Keratinocyte (primary cell): Measurements from ENCODE around the gene RPRD1B. TPM values are rescaled to one million over a fixed set of nuclear protein-coding genes. Genes with fewer than 3 reads are reported as not detected.

ENCODE experiments used
- DNase-seq: peaks from one replicate; pipeline ENCODE4 v3.0.0-alpha.2; 2011; ENCODE audit warnings: low read depth, missing footprints, low spot score
- FAIRE-seq: peaks from 2 replicates; lab custom pipeline; 2011; peaks lifted over from hg19 to GRCh38; lab: Jason Lieb, UNC
- H2AFZ ChIP-seq: 2 replicates; pipeline ENCODE4 v1.6.0; 2012; ENCODE audit warnings: low read length, control low read depth, inconsistent platforms; ENCODE audit not compliant: control insufficient read depth
- H3K27ac ChIP-seq: 2 replicates; pipeline ENCODE4 v1.5.1; 2011; ENCODE audit warnings: low read length; ENCODE audit not compliant: control insufficient read depth, insufficient read depth
- H3K27me3 ChIP-seq: 3 replicates; pipeline ENCODE4 v1.6.0; 2011; ENCODE audit warnings: low read length; ENCODE audit not compliant: control insufficient read depth, insufficient read depth; ENCODE audit errors: extremely low read depth
- H3K36me3 ChIP-seq, 2 experiments: 2 replicates in 1 of 2; 3 replicates in 1 of 2; pipeline ENCODE4 v1.5.1; 2011; ENCODE audit warnings: low read length in 2 of 2, mild to moderate bottlenecking in 1 of 2; ENCODE audit not compliant: control insufficient read depth in 2 of 2, insufficient read depth in 2 of 2; ENCODE audit errors: extremely low read depth in 1 of 2
- H3K4me1 ChIP-seq: 3 replicates; pipeline ENCODE4 v1.5.1; 2011; ENCODE audit warnings: low read length; ENCODE audit not compliant: control insufficient read depth, insufficient read depth; ENCODE audit errors: extremely low read depth
- H3K4me2 ChIP-seq: 3 replicates; pipeline ENCODE4 v1.6.0; 2011; ENCODE audit warnings: low read depth, low read length; ENCODE audit not compliant: control insufficient read depth, insufficient read depth; ENCODE audit errors: extremely low read depth
- H3K4me3 ChIP-seq, 3 experiments: fragments of 200-600 bp in 1 of 3; sonication (generic) in 1 of 3; 2 replicates in 2 of 3; 3 replicates in 1 of 3; pipeline ENCODE4 v1.5.1; 2011 to 2016; ENCODE audit warnings: low read length in 3 of 3, mild to moderate bottlenecking in 3 of 3, control low read depth in 2 of 3, inconsistent platforms in 1 of 3, low read depth in 1 of 3, mixed read lengths in 1 of 3, mixed run types in 1 of 3, moderate library complexity in 1 of 3; ENCODE audit not compliant: control insufficient read depth in 2 of 3, insufficient read depth in 2 of 3; ENCODE audit errors: extremely low read depth in 1 of 3
- H3K79me2 ChIP-seq: 2 replicates; pipeline ENCODE4 v1.6.0; 2012; ENCODE audit warnings: low read length; ENCODE audit not compliant: control insufficient read depth, insufficient read depth
- H3K9ac ChIP-seq: 3 replicates; pipeline ENCODE4 v1.6.0; 2011; ENCODE audit warnings: low read length; ENCODE audit not compliant: control insufficient read depth, insufficient read depth; ENCODE audit errors: extremely low read depth
- H3K9me1 ChIP-seq: 3 replicates; pipeline ENCODE4 v1.6.0; 2011; ENCODE audit warnings: low read length; ENCODE audit not compliant: control insufficient read depth, insufficient read depth; ENCODE audit errors: extremely low read depth
- H3K9me3 ChIP-seq: 2 replicates; pipeline ENCODE4 v1.5.1; 2012; ENCODE audit warnings: low read depth, low read length; ENCODE audit not compliant: control insufficient read depth
- H4K20me1 ChIP-seq: 3 replicates; pipeline ENCODE4 v1.6.0; 2011; ENCODE audit warnings: low read length; ENCODE audit not compliant: control insufficient read depth, insufficient read depth; ENCODE audit errors: extremely low read depth
- CTCF ChIP-seq, 3 experiments: IDR thresholded peaks in 1 of 3; conservative IDR thresholded peaks in 1 of 3; optimal IDR thresholded peaks in 1 of 3; 2 replicates in 2 of 3; 3 replicates in 1 of 3; pipeline versions ENCODE3 to v1.5.1; 2011; ENCODE audit warnings: low read length in 3 of 3, mild to moderate bottlenecking in 3 of 3, moderate library complexity in 2 of 3, control low read depth in 1 of 3, inconsistent platforms in 1 of 3; ENCODE audit not compliant: insufficient read depth in 2 of 3; ENCODE audit errors: extremely low read depth in 1 of 3
- EZH2 ChIP-seq: IDR thresholded peaks from one replicate; pipeline ENCODE4 v1.6.1; 2012; ENCODE audit warnings: inconsistent platforms, mild to moderate bottlenecking, low read length, moderate library complexity
- dilution Hi-C: fragments of 300-500 bp; cut with MboI; formaldehyde crosslinking; loops from one replicate; pipeline ENCODE4 v1.7.0; 2020; ENCODE audit warnings: low sequenced_read_pairs; ENCODE audit not compliant: extremely low pct_ligation_motif_present
- polyA plus RNA-seq, 5 experiments: library from polyadenylated mRNA; depleted of rRNA in 3 of 5; stranded (reverse) in 3 of 5; stranded (forward) in 1 of 5; unstranded in 1 of 5; fragments of >200 nt; gene quantifications; 1 replicate in 1 of 5; 2 replicates in 3 of 5; 3 replicates in 1 of 5; pipeline versions ENCODE4 v1.2.1 to v1.2.3, GENCODE V29; 2011 to 2012; ENCODE audit warnings: missing spikeins in 2 of 5, low read depth in 1 of 5, low replicate concordance in 1 of 5

RPRD1B gene
- polyA plus RNA-seq, 1 donor (not counting 4 experiments of a cell fraction or from before 2014, with no cell fraction given): 19.9 TPM

- Histone ChIP-seq H3K27me3 (no peaks in the 10 kb centered on the region), H3K4me3 (no peak overlapping the region), H3K9me3 (no peaks in the 10 kb centered on the region), H3K9ac (no peak overlapping the region), H2AFZ (no peak overlapping the region), H3K36me3 (no peaks in the 10 kb centered on the region), H3K9me1 (no peaks in the 10 kb centered on the region), H4K20me1 (no peaks in the 10 kb centered on the region), H3K4me2 (no peak overlapping the region), H3K27ac (no peak overlapping the region), H3K79me2 (no peaks in the 10 kb centered on the region), H3K4me1 (peaks cover 27% of the 10 kb centered on the region)
- dilution Hi-C loops: no loop called here
- DNase-seq (no peak), FAIRE-seq (no peak)
- TF ChIP-seq CTCF (optimal IDR thresholded peaks at IDR 0.05 in 1 of 3, IDR thresholded peaks at IDR 0.05 in 1 of 3, conservative IDR thresholded peaks at IDR 0.05 in 1 of 3; ENCODE audit: extremely low read depth in 1 of 3, insufficient read depth in 2 of 3, low read length in 3 of 3) (no peak), EZH2 (no peak)
Measured at GRCh38 chr20:38112930-38113294, 79.4 kb downstream of the RPRD1B start.

GRCh38 chr20:38113401-38114325, 80.1 kb downstream of the RPRD1B start:
- TF ChIP-seq EZH2 (no peak), CTCF (optimal IDR thresholded peaks at IDR 0.05 in 1 of 3, IDR thresholded peaks at IDR 0.05 in 1 of 3, conservative IDR thresholded peaks at IDR 0.05 in 1 of 3; ENCODE audit: extremely low read depth in 1 of 3, insufficient read depth in 2 of 3, low read length in 3 of 3) (peak in 2 of 3 experiments; percentile 18 to 50)
- dilution Hi-C loops: no loop called here
- no peak for FAIRE-seq
- H4K20me1 ChIP-seq: no peaks in the 10 kb centered on the region
- H2AFZ ChIP-seq: no peak overlapping the region
- no peaks in the 10 kb centered on the region for H3K36me3 ChIP-seq
- no peaks in the 10 kb centered on the region for H3K9me3 ChIP-seq
- DNase-seq: no peak
- H3K27me3 ChIP-seq: no peaks in the 10 kb centered on the region
- no peak overlapping the region for H3K4me3 ChIP-seq
- no peak overlapping the region for H3K4me2 ChIP-seq
- no peak overlapping the region for H3K9ac ChIP-seq
- no peaks in the 10 kb centered on the region for H3K79me2 ChIP-seq
- no peaks in the 10 kb centered on the region for H3K9me1 ChIP-seq
- H3K27ac ChIP-seq: no peak overlapping the region
- H3K4me1 ChIP-seq: peaks cover 30% of the 10 kb centered on the region
